HUES6 (cell line): ENCODE measurements around the gene SPTBN2.

Source experiments
- H3K27ac ChIP-seq: 2 replicates; pipeline ENCODE4 v1.7.0; 2013; ENCODE audit warnings: low read depth, mild to moderate bottlenecking, low read length, inconsistent platforms
- H3K27me3 ChIP-seq: 2 replicates; pipeline ENCODE4 v1.6.1; 2013; ENCODE audit warnings: low read length; ENCODE audit not compliant: control insufficient read depth, insufficient read depth
- H3K36me3 ChIP-seq: 2 replicates; pipeline ENCODE4 v1.6.1; 2013; ENCODE audit warnings: low read length; ENCODE audit not compliant: control insufficient read depth, insufficient read depth
- H3K4me1 ChIP-seq: 2 replicates; pipeline ENCODE4 v1.6.1; 2013; ENCODE audit warnings: low read length; ENCODE audit not compliant: control insufficient read depth, insufficient read depth
- H3K4me3 ChIP-seq: 2 replicates; pipeline ENCODE4 v1.5.1; 2013; ENCODE audit warnings: low read depth, low read length
- H3K9ac ChIP-seq: one replicate; pipeline ENCODE4 v1.6.1; 2013; ENCODE audit warnings: mild to moderate bottlenecking, low read length
- H3K9me3 ChIP-seq: 2 replicates; pipeline ENCODE4 v1.6.1; 2013; ENCODE audit warnings: low read depth, low read length; ENCODE audit not compliant: control insufficient read depth, insufficient read depth

The SPTBN2 gene

GRCh38 chr11:66689661-66690590 lies 39.1 kb downstream of the SPTBN2 start:
- Histone ChIP-seq H3K27ac (no peak overlapping the region), H3K27me3 (no peaks in the 10 kb centered on the region), H3K4me3 (no peak overlapping the region), H3K4me1 (peaks cover 1% of the 10 kb centered on the region; the same call in 1 of the 2 replicates), H3K9me3 (no peaks in the 10 kb centered on the region), H3K36me3 (peaks cover 75% of the 10 kb centered on the region), H3K9ac (no peak overlapping the region)

- no peaks in the 10 kb centered on the region for H3K9me3 ChIP-seq
- no peak overlapping the region for H3K27ac ChIP-seq
- H3K4me3 ChIP-seq = no peak overlapping the region
- H3K36me3 ChIP-seq = peaks cover 78% of the 10 kb centered on the region
- H3K4me1 ChIP-seq = peaks cover 4% of the 10 kb centered on the region; the same call in 1 of the 2 replicates
- no peak overlapping the region for H3K9ac ChIP-seq
- H3K27me3 ChIP-seq = no peaks in the 10 kb centered on the region
Measured at GRCh38 chr11:66688561-66689534, 40.2 kb downstream of the SPTBN2 start.

DNA sequence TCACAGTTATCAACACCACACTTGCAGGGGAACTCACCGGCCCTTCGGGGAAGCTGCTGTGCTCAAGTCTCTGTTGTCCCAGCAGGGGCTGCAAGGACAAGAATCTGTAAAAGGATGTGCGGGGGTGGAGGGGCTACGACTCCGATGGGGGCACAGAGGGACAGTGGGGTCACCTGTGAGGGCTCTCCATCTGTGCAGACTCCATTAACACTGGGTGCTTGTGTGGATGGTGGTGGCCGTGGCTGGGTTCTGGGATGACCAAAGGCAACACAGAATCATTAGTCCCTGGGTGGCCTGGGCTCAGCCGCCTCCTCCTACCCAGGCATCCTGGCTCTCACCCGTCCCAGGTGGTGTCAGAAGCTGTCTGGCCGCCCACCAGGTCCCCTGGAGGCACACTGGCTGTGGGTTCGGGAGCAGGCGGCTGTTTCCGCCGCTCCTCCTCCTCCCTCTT lies 41.2 kb downstream of the SPTBN2 start:
- H3K36me3 ChIP-seq = peaks cover 68% of the 10 kb centered on the region
- no peak overlapping the region for H3K4me3 ChIP-seq
- no peaks in the 10 kb centered on the region for H3K9me3 ChIP-seq
- H3K27me3 ChIP-seq = no peaks in the 10 kb centered on the region
- no peak overlapping the region for H3K9ac ChIP-seq
- no peak overlapping the region for H3K27ac ChIP-seq
- peaks cover 4% of the 10 kb centered on the region; the same call in 1 of the 2 replicates for H3K4me1 ChIP-seq

GRCh38 chr11:66686801-66687750 lies 41.9 kb downstream of the SPTBN2 start:
- Histone ChIP-seq H3K9ac (no peak overlapping the region), H3K9me3 (no peaks in the 10 kb centered on the region), H3K27ac (no peak overlapping the region), H3K4me1 (peaks cover 4% of the 10 kb centered on the region; the same call in 1 of the 2 replicates), H3K36me3 (peaks cover 61% of the 10 kb centered on the region), H3K27me3 (no peaks in the 10 kb centered on the region), H3K4me3 (no peak overlapping the region)

GRCh38 chr11:66686100-66686785 lies 42.8 kb downstream of the SPTBN2 start:
- no peak overlapping the region for H3K27ac ChIP-seq

DNA sequence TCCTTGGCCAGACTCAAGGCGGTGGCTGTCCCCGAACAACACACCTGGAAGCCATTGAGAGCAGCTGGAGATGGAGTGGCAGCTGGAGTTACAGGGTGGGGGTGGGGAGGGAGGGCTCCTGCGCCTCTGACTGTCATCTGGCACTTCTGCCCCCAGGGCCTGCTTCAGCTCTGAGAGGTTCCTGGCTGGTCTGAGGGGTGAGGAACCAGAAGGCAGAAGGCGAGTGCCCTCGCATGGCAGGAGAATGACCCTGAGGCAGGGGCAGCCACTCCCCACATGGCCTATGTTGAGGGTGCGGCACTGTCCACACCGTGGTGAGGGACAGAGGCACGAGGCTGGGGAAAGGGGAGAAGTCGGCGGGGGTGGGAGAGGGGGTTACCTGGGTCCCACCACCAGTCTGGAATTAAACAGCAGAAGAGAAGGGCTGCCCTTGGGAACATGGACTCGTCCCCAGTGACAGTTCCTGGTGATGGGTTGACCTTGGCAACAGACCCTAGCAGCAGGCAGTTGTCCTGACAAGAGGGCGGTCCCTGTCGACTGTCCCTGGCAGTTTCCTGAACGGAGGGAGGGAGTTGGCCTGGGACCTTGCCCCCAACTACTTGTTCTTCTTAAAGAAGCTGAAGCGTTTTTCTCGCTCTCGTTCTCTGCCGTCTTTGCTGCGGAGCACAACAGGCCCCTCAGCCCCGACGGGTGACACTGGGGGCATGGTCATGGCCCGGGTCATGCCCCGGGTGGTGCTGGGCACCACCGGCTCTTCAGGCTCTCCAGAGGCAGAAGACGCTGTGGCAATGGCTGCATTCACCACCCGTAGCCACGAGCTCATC lies 43.5 kb downstream of the SPTBN2 start:
- H3K9ac ChIP-seq = no peak overlapping the region
- no peaks in the 10 kb centered on the region for H3K9me3 ChIP-seq
- peaks cover 49% of the 10 kb centered on the region for H3K36me3 ChIP-seq
- no peak overlapping the region for H3K27ac ChIP-seq
- H3K4me1 ChIP-seq = peaks cover 4% of the 10 kb centered on the region; the same call in 1 of the 2 replicates
- no peaks in the 10 kb centered on the region for H3K27me3 ChIP-seq
- no peak overlapping the region for H3K4me3 ChIP-seq

More at GRCh38 chr11:66686100-66686785, 42.8 kb downstream of the SPTBN2 start:
- Histone ChIP-seq H3K27me3 (no peaks in the 10 kb centered on the region), H3K9me3 (no peaks in the 10 kb centered on the region), H3K9ac (no peak overlapping the region), H3K4me3 (no peak overlapping the region), H3K4me1 (peaks cover 4% of the 10 kb centered on the region; the same call in 1 of the 2 replicates), H3K36me3 (peaks cover 53% of the 10 kb centered on the region)

DNA sequence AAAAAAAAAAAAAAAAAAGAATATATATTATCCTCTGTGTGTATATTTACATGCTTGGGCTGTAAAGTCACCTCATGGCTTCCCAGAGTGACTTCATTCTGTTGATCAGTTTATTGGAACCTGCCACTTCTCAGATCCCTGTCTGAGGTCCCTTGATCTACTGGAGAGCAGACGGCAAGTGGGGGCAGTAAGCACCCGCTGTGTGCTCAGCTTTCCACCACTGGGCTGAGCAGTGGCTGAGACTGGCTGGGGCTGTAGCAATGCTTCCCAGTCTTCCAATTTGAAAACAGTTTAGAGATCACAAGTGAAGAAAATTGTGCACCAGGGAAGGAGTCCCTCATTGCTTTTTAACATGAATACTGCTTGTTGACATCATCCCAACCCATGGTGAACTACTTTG lies 44.4 kb downstream of the SPTBN2 start:
- Histone ChIP-seq H3K36me3 (peaks cover 41% of the 10 kb centered on the region), H3K9ac (no peak overlapping the region), H3K4me3 (no peak overlapping the region), H3K9me3 (no peaks in the 10 kb centered on the region), H3K27me3 (no peaks in the 10 kb centered on the region), H3K27ac (no peak overlapping the region), H3K4me1 (peaks cover 4% of the 10 kb centered on the region; the same call in 1 of the 2 replicates)

- H3K4me1 ChIP-seq = peaks cover 4% of the 10 kb centered on the region; the same call in 1 of the 2 replicates
Measured at GRCh38 chr11:66683877-66684276, 45.1 kb downstream of the SPTBN2 start.

GRCh38 chr11:66680966-66681645 lies 47.9 kb downstream of the SPTBN2 start:
- H3K27ac ChIP-seq = no peak overlapping the region
- H3K4me3 ChIP-seq = no peak overlapping the region
- H3K9me3 ChIP-seq = no peaks in the 10 kb centered on the region
- H3K36me3 ChIP-seq = peaks cover 14% of the 10 kb centered on the region
- H3K27me3 ChIP-seq = no peaks in the 10 kb centered on the region
- H3K9ac ChIP-seq = no peak overlapping the region
- H3K4me1 ChIP-seq = peaks cover 13% of the 10 kb centered on the region

More at GRCh38 chr11:66683877-66684276, 45.1 kb downstream of the SPTBN2 start:
- no peak overlapping the region for H3K9ac ChIP-seq
- H3K27ac ChIP-seq = no peak overlapping the region
- peaks cover 35% of the 10 kb centered on the region for H3K36me3 ChIP-seq
- H3K27me3 ChIP-seq = no peaks in the 10 kb centered on the region
- H3K4me3 ChIP-seq = no peak overlapping the region
- H3K9me3 ChIP-seq = no peaks in the 10 kb centered on the region
